ENCODE results near the gene CPLX3. TPM values are rescaled to one million over a fixed set of nuclear protein-coding genes. Genes with fewer than 3 reads are reported as not detected.

Gene CPLX3
- total RNA-seq, 4 donors from 2014 or later, result not detected

- H3K4me3 ChIP-seq, result no peak overlapping the region
- no peak for TF ChIP-seq POLR2A (IDR thresholded peaks at IDR 0.05)
- TF ChIP-seq CTCF (IDR thresholded peaks at IDR 0.05), result no peak
- H3K9me3 ChIP-seq, result no peaks in the 10 kb centered on the region
- intact Hi-C loops (cut with DNase I; ENCODE audit: low total_unique reads), result no loop called here
- H3K4me1 ChIP-seq, result peaks cover 11 to 28% of the 10 kb centered on the region in 2 donors
- no peak overlapping the region for H3K27ac ChIP-seq
- DNase-seq, result no peak
- H3K36me3 ChIP-seq, result no peaks in the 10 kb centered on the region
- H3K27me3 ChIP-seq, result no peaks in the 10 kb centered on the region
Observed at GRCh38 chr15:74867466-74868038, 41.1 kb downstream of the CPLX3 start.

DNA sequence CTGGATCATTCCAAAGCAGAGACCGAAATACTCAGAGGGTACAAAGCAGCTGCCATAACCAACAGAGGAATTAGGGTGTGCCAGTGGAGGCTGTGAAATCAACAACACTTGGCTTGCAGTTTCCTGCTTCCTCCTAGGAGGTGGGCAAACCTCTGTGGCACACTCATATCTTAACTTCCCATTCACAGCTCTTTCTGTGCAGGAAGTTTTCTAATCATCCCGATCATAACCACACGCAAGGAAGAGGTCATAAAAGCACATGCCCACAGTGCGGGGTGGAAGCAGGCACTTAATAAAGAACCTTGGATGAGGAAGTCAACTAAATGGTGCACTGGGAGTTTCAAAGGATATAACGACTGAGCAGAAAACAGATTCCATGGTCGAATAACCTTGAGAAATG is 41.6 kb downstream of the CPLX3 start:
- intact Hi-C loops (cut with DNase I; ENCODE audit: low total_unique reads), result no loop called here
- DNase-seq, result no peak
- peaks cover 11 to 28% of the 10 kb centered on the region in 2 donors for H3K4me1 ChIP-seq

GRCh38 chr15:74869372-74869725 is 42.9 kb downstream of the CPLX3 start:
- no peaks in the 10 kb centered on the region for H3K36me3 ChIP-seq
- H3K27ac ChIP-seq, result peak overlapping the region; percentile 7 to 35
- H3K4me1 ChIP-seq, result peaks cover 11 to 28% of the 10 kb centered on the region in 2 donors
- H3K9me3 ChIP-seq, result no peaks in the 10 kb centered on the region
- intact Hi-C loops (cut with DNase I; ENCODE audit: low total_unique reads), result no loop called here
- no peak for DNase-seq
- TF ChIP-seq CTCF (IDR thresholded peaks at IDR 0.05) (no peak), POLR2A (IDR thresholded peaks at IDR 0.05) (no peak)
- no peaks in the 10 kb centered on the region for H3K27me3 ChIP-seq
- no peak overlapping the region for H3K4me3 ChIP-seq

More for the DNA sequence above, 41.6 kb downstream of the CPLX3 start:
- Histone ChIP-seq H3K4me3 (no peak overlapping the region), H3K36me3 (no peaks in the 10 kb centered on the region), H3K9me3 (no peaks in the 10 kb centered on the region), H3K27me3 (no peaks in the 10 kb centered on the region), H3K27ac (no peak overlapping the region)
- TF ChIP-seq CTCF (IDR thresholded peaks at IDR 0.05) (no peak), POLR2A (IDR thresholded peaks at IDR 0.05) (no peak)

DNA sequence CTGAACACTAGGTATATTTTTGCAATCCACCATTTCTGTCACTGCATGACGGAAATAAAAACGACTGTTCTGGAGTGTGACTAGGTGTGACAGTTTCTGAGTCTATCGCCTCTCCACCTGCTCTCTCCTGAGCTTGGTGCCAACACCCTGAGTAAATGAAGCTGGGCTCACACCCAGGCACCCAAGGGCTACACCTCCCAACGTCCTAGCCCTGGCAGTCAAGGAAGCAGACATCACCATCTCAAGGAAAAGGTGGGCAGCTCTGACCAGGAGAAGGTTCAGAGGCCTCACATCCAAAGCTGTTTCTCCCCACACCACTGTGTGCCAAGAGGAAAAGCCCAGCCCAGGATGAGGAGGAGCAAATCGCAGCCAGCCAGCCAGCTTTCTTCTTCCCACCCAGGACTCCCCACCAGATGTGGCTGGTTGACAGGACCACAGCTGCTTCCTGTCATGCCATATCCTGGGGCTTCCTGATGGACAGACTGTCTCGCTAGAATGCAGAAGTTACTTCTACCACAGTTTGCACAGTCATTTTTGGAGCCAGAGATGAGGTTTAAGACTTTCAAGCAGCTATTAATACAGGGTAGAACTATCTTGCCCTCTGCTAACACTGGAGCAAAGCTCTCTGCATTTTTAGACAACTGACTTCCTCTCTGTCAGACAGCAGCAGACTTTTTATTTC is 43.4 kb downstream of the CPLX3 start:
- Histone ChIP-seq H3K27ac (peak overlapping the region; percentile 7 to 56), H3K4me3 (no peak overlapping the region), H3K4me1 (peaks cover 11 to 28% of the 10 kb centered on the region in 2 donors), H3K36me3 (no peaks in the 10 kb centered on the region), H3K27me3 (no peaks in the 10 kb centered on the region), H3K9me3 (no peaks in the 10 kb centered on the region)
- peak; percentile 20 to 36 for DNase-seq
- no peak for TF ChIP-seq CTCF (IDR thresholded peaks at IDR 0.05)
- TF ChIP-seq POLR2A (IDR thresholded peaks at IDR 0.05), result no peak
- intact Hi-C loops (cut with DNase I; ENCODE audit: low total_unique reads), result no loop called here

DNA sequence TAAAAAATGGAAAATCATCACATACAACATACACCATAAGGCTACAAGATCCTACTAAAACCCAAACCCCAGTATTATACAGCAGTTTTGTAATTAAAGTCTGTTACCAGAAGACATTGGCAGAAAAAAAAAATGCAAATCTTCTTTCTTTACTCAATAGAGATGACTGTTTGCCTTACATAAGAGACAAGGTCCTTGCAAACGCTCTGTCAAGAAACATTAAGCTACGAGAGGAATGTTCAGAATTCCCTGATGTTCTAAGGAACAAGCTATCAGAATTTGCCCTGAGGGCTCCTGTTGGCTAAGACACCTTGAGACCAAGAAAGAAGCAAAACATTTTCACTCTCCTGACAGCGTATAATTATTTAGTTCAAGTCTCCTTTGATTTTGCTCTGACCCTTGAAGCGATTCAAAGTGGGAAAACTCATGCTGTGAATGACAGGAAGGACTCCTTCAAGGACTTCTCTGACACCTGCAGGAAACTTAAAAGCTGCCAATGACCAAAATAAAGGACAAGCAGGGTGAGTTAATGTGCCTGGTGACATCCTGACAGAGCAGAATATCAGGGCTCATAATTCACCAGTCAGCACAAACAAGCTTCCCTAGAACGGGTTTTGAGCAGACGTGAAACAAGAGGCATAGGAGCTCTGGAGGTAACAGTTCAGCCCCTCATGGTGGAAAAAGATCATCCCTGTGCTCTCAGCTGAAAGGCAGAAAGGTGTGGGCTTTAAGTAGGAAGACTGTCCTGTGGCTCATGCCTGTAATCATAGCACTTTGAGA is 44.2 kb downstream of the CPLX3 start:
- no peak for DNase-seq
- H3K9me3 ChIP-seq, result no peaks in the 10 kb centered on the region
- no peaks in the 10 kb centered on the region for H3K36me3 ChIP-seq
- TF ChIP-seq POLR2A (IDR thresholded peaks at IDR 0.05), result no peak
- no peak overlapping the region for H3K4me3 ChIP-seq
- intact Hi-C loops (cut with DNase I; ENCODE audit: low total_unique reads), result no loop called here
- H3K4me1 ChIP-seq, result peaks cover 11 to 28% of the 10 kb centered on the region in 2 donors
- peak overlapping the region; percentile 2 to 56 for H3K27ac ChIP-seq
- H3K27me3 ChIP-seq, result no peaks in the 10 kb centered on the region

All from uterus (tissue), 4 donors.